ENCODE results near the gene AP4S1.
"Not testable (repeated sequence)": the region's sequence is repeated elsewhere in the genome, so short reads cannot be mapped to it uniquely, and the experiment has no call there.

The AP4S1 gene

GRCh38 chr14:31045501-31046080, 20.1 kb downstream of the AP4S1 start:
- DNase-seq: no peak

- DNase-seq: no peak
These were observed 22.1 kb downstream of the AP4S1 start for GRCh38 chr14:31047503-31047902.

GRCh38 chr14:31051023-31051422, 25.6 kb downstream of the AP4S1 start:
- no peak for DNase-seq

- no peak for DNase-seq
These were observed 26.1 kb downstream of the AP4S1 start for GRCh38 chr14:31051511-31051910.

- not testable (repeated sequence) for DNase-seq
These were observed 27.6 kb downstream of the AP4S1 start for GRCh38 chr14:31052905-31053586.

GRCh38 chr14:31057035-31057434, 31.6 kb downstream of the AP4S1 start:
- no peak for DNase-seq

GRCh38 chr14:31057701-31058364, 32.4 kb downstream of the AP4S1 start:
- DNase-seq: no peak

GRCh38 chr14:31059152-31059924, 33.9 kb downstream of the AP4S1 start:
- DNase-seq: no peak

- no peak for DNase-seq
These were observed 34.9 kb downstream of the AP4S1 start for GRCh38 chr14:31060253-31060875.

- DNase-seq: not testable (repeated sequence)
These were observed 37.5 kb downstream of the AP4S1 start for GRCh38 chr14:31062908-31063307.

GRCh38 chr14:31068235-31068634, 42.8 kb downstream of the AP4S1 start:
- no peak for DNase-seq

GRCh38 chr14:31069343-31069742, 43.9 kb downstream of the AP4S1 start:
- DNase-seq: no peak

- DNase-seq: no peak
These were observed 45.0 kb downstream of the AP4S1 start for GRCh38 chr14:31070431-31070830.

GRCh38 chr14:31071151-31071550, 45.7 kb downstream of the AP4S1 start:
- no peak for DNase-seq

- DNase-seq: no peak
These were observed 49.7 kb downstream of the AP4S1 start for GRCh38 chr14:31075144-31075543.

GRCh38 chr14:31078766-31079165, 53.3 kb downstream of the AP4S1 start:
- no peak for DNase-seq

- no peak for DNase-seq
These were observed 54.6 kb downstream of the AP4S1 start for GRCh38 chr14:31080056-31080455.

- DNase-seq: no peak
These were observed 55.0 kb downstream of the AP4S1 start for GRCh38 chr14:31080484-31080883.

- no peak for DNase-seq
These were observed 58.3 kb downstream of the AP4S1 start for GRCh38 chr14:31083781-31084180.

GRCh38 chr14:31084385-31084784, 58.9 kb downstream of the AP4S1 start:
- DNase-seq: no peak

GRCh38 chr14:31085027-31085426, 59.6 kb downstream of the AP4S1 start:
- DNase-seq: no peak

- DNase-seq: not testable (repeated sequence)
These were observed 61.0 kb downstream of the AP4S1 start for GRCh38 chr14:31086466-31086865.

All from effector CD8-positive, alpha-beta T cell (primary cell).